GM21737 (cell line): ENCODE results near the gene IKBKE.

Source experiments
- ATAC-seq: cut with Tn5 transposase; IDR thresholded peaks from one replicate; pipeline ENCODE4 v1.9.1; 2021; ENCODE audit warnings: mild to moderate bottlenecking, moderate library complexity; ENCODE audit not compliant: unreplicated experiment

IKBKE gene

DNA sequence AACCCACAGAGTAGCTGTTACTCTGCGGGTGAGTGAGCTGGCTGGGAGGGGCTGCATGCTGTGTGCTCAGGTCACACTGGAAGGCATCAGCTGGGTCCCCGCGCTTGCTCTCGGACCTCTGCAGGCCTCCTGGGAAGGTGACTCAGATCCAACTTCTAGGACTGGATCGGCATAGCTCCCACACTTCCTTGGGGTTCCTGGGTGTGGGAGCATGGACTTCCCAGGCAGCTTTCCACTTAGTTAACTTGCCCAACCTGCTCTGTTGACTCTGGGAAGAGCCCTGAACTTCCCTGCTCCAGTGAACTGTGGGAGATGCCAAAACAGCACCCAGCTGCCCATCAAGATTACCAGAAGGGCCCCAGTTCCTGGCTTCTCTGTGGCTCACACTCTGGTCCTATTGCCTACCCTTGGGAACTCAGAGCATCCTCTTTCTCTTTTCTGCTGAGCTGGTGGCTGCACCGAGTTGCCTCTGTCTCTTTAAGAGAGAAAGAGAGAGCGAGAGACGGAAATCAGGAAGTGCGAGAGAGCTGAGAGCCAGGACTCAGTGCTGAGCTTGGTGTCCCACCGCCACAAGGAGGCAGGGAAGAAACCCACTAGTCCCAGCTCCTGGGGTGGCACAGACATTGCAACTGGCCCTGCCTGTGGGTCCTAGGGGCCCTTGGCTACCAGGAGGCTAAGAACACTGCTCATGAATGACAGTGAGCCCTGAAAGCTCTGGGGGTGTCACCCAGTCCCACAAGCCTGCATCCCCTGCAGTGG, at the start of gene IKBKE:
TSS of gene IKBKE (plus strand) at position 544 of the 759 bp plus-strand sequence. CDS start 2,752 bp downstream, outside the sequence.
- peak; percentile 44 for ATAC-seq

DNA sequence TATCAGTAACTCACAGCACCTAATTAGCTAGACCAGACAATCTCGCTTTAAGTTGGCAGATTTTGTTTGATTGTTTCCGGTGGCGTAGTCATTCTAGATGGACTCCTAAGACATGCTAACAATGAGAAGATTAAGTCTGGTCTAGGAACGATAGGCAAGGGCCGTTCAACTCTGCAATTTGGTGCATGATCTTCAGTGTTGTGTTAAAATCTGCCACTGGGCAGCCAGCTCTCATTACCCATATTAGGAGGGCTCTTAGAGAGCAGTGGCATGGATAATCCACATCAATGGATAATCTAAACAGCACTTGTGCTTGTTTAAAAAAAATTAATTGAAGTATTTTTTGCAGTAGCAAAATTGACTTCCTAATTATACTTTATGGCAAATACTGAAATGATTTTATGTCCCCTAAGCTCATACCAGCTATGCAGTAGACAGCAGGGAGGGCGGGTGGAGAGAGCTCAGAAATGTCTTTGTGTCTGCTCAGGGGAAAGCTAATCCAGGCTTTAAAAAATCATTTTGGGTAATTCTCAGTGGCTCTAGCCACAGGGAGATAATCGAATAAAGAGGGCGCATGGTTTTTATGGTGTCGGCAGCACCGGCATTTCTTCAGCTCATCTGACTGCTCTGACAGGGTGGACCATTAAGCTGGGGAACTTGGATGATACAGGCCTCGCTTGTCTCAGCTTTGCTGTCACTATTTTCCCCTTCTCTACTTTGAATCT, 48.5 kb upstream of the IKBKE start:
- no peak for ATAC-seq

DNA sequence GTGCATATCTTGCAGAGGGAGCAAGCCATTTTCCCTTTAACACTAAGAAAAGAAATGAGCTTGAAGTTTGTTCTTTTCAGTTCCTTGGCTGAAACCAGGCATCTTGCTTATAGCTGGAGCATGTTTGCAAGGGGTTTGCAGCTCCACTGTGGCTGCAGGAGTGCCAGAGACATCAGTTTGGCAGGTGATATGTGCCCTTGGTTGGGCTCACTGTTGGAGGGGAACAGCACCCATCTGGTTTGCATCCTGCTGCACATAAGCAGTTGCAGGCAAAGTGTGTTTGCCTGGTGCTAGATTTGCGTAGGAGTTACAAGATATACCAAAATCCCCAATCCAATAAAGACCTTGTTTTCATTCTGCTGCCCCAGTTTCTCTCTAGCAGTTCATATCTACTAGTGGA, 47.8 kb upstream of the IKBKE start:
- no peak for ATAC-seq

DNA sequence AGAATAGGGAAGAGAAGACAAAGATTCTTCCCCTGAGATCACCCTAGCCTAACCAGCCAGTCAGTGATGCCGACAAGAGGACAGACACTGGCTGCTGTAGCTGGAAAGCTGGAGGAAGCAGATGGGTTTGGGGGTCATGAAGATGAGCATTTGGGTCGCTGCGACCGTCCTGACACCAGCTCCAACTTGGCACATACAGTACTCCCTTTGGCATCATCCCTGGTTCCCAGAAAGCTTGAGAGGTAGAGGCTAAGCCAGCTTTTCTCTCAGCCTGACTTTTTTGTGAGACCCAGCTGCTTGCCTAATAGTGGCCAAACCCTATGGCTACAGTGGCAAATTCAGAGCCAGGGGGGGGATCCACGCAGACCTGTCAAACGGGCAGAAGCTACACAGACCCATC, 43.0 kb upstream of the IKBKE start:
- no peak for ATAC-seq

DNA sequence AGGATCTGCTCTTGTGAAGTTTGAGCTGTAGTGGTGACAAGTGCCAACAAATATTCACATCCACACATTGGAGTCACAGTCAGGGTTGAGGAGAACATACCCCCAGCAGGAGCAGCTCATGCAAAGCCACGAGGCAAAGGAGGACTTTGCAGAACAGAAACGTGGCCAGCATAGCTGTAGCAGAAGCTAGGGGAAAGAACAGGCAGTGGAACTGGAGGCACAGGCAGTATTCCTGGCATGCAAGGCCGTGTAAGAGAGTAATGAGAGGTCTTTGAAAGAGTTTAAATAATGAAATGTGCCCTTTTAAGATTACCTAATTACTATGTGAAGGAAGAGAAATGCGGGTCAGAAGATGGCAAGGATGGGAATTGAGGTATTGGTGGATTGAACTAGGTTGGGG, 40.9 kb upstream of the IKBKE start:
- no peak for ATAC-seq

DNA sequence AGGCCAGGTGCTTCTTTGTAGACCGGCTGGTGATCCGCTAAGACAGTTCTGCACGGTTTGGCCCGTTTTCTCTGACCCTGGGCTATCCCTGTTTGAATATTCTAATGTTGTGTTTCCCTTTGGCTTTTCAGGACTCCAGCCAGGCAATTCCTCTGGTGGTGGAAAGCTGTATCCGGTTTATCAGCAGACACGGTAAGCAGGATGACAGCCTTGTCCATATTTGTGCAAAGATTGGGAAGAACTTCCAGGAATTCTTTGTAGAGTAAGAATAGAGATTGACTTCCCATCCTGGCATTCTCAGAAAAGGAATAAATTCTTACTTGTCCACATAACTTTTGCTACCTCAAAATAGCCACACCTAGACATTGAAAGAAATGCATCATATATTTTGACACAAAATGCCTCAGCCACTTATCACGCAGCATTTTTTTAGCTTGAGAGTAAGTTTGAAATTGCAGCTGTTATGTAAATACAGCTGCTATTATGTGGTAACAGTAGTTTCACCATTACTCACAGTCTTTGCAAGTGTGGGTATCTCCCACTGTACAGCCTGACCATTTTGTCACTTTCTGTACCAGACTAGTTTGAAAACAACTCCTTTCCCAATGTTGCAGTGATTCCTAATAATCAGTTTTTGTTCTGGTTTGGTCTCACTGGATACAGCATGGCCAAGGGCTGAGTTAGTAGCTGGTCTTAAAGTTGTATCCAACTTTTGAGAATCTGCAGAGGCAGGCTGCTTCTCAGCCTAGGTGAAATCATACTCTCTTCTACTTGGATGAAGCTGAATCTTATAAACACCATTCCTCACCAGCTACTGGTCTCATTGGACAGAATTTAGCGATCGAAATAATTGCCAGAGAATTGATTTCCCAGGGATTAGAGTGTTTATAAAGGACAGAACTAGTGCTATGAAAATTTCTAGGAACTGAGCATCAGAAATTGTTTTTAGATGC, 40.0 kb upstream of the IKBKE start:
- peak; percentile 93 for ATAC-seq

DNA sequence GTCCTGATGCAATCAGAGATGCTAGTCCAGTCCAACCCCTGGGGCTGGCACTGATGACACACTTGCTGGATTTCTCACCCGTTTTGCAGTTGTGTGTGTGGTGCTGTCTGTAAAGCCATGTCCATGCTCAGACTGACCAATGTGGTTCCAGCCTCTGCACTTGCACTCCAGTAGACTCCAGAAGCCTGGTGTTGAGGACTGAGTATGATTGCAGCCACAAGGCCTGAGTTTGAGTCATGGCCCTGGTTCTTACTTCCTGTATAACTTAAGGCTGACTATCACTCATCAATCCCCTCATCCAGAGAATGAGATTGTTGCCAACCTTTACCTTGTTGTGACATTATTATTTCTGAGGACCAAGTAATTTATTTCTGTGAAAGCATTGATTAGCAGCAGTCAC, 34.8 kb upstream of the IKBKE start:
- ATAC-seq: no peak

DNA sequence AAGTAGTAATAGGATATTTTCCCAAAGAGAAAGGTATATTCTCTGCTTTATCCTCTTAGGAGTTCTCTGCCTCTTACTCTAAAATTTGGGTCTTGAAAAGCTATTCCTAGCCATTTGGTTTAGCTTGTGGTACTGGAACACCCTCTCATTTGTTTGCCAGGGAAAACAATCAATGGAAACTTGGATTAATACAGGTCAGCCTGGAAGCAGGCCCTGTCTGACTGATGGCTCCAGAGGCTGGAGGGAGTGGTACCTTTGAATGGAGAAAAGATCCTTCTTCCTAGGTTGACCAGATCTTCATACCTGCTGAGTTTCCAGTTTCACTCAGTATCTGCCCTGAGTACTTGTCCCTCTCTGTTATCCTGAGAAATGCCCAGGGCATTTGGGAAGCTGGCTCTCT, 31.7 kb upstream of the IKBKE start:
- ATAC-seq: no peak

DNA sequence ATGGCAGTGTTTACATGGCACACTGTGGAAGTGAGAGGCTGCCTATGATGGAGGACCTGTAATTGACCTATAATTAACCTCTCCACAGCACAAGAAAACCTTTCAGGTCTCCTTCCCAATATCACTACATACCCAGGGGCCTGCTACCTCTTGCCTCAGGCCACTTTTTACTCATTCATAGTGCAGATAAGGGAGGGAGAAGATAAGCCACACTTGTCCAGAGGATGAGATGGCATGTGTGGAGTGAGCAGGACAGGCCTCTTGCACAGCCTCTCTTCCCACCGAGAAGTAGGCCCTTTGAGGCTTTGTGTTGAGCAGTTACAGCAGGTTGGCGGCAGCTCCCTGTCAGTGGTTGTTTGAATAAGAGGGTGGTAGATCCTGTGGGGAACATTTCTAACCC, 31.1 kb upstream of the IKBKE start:
- ATAC-seq: no peak

DNA sequence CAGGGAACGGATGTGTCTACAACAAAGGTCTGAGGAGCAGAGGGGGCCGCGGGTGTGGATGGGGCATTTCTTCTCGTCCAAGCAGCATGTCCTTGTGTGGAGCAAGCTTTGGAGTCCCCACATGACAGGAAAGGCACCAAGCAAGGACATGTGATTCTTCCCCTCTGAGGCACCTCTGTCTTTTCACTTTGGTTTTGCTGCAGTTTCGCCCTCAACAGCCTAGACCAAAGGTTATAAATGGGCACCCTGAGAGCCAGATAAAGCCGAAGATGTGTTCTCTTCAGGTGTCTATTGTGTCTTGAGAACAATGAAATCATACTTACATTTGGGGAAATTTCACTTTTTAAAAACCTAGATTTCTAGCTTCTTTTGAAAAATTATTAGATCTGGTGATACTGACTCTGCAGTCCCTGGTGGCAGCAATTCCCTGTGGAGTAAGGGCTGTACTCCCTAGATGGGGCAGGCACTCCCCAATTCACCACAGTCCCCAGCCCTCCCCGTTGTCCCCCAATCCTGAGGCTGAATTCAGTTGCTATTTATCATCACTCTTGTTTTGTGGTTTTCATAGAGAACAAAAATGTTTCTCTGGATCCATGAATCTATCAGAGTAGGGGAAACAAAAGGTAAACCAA, 28.8 kb upstream of the IKBKE start:
- no peak for ATAC-seq

DNA sequence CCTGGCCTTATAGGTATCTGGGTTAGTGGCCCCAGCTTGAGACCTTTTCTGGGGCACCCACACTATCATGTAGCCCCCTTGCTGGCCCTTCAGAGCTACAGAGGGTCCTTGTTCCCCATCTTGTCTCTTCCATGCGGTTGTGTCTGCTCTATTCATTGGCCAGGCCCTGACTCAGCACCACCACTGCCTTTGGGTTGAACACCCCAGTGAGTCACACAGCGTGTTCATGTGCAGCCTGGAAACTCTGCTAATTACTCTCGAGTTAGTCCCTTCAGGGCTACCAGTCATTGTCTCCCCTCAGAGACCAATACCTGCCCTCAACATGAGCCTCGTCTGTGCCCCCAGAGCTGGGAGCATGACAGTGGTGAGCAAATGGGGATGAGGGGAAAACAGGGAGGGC, 28.2 kb upstream of the IKBKE start:
- ATAC-seq: no peak

DNA sequence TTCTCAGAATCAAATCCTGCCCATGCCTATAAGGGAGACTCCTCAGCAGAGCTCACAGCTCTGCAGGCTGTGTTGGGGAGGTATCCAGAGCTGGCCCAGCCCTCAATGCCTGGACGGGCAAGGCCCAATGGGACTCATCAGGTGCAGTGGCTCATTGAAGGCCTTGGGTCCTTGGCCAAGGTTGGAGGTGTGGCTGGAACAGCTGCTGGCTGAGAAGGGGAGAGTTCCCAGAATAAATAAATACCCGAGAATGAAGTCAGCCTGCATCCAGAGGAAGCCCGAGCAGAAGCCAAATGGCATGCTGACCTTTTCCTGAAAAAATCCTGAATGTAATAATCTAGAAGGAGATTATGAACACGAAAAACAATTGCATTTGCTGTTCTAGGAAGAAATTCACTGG, 25.2 kb upstream of the IKBKE start:
- no peak for ATAC-seq

DNA sequence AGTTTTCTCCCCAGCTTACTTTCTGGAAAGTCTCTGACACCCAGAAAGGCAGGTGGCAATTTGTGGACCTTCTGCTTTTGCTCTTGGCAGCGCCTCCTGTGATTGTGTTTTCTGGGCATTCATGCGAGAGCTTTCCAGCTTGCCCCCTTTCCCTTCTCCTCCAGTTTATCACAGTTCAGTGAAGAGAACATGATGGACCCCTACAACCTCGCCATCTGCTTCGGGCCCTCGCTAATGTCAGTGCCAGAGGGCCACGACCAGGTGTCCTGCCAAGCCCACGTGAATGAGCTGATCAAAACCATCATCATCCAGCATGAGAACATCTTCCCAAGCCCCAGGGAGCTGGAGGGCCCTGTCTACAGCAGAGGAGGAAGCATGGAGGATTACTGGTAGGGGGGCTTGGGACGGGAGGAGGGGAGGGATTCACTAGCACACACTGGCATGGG, 24.3 kb upstream of the IKBKE start:
- no peak for ATAC-seq

DNA sequence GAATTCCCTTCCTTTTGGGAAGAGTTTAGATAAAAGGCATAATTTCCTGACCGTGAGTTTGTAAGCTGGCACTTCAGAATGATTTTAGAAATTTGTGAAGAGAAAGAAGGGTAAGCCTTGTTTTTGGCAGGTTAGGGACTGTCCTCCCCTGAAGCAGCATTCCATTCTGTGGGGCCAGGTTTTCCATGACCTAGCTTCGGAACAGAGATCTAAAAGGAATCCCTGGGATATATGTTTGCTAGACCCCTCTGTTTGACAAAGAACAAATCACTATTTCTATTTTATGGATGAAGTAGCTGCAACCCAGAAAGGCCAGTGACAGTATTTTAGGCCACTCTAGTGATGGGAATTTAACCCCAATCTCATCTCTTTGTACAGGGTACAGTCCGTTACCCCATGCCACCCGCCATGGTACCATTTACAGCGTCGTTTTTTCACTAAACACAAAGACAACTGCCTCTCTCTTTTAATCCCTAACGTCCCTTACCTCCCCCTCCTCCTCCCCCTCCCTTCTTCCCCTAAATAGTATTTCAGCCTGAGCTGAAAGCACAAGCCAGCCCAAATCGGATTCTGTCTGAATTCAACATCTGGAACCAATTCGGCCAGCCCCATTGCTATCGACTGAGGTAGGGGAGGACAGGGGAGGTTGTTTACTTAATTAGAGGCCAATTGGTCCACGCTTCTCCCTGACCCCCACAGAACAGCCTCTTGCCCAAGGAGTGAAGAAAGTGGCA, 23.4 kb upstream of the IKBKE start:
- no peak for ATAC-seq

DNA sequence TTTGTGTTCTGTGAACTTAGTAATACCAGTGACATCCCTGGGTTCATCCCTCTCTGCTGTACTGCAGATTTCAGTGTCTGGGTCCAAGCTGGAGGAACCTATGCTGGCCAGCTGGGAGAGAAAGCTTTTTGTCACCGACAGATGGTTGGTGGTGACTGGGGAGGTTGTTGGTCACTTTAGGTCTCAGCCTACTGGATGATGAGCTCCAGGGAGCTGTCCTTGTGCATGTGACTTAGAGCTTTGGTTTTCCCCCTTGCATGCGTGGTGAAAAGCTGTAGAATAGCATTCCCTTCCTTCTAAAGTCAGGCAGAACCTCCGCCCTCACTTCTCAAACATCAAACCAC, 22.9 kb upstream of the IKBKE start:
- ATAC-seq: no peak

DNA sequence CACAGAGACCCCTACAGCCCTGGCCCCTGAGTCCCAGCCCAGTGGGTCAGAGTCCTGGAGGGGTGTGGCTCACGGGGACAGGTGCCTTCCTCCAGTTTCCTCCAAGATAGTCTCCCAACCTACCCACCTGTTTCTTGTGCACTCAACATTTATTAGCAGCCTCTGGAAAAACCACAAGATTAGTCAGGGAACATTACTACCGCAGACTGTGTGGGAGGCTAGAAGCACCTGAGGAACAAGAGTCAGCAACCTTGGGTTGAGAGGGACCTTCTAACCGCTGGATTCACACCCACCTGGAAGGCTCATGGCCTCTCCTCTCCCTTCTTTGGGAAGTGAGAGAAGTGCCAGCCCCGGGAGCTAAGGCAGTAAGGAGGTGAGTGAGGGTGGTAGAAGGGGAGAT, 22.5 kb upstream of the IKBKE start:
- ATAC-seq: no peak

DNA sequence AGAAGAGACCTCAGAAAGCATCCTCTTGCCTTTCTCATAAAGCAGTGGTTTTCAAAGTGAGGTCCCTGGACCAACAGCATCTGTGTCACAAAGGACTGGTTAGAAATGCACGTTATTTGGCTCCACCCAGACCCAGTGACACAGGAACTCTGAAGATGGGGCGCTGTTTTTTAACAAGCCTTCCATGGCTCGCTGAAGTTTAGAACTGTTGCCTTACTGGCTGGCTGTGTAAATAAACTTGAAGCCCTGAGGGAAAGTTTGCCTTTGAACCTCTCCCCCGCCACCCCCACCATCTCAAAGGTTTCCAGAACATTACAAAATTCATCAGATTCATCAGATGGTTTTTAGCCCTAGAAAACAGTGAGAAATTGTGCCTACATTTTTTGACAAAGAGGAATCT, 21.8 kb upstream of the IKBKE start:
- ATAC-seq: no peak

DNA sequence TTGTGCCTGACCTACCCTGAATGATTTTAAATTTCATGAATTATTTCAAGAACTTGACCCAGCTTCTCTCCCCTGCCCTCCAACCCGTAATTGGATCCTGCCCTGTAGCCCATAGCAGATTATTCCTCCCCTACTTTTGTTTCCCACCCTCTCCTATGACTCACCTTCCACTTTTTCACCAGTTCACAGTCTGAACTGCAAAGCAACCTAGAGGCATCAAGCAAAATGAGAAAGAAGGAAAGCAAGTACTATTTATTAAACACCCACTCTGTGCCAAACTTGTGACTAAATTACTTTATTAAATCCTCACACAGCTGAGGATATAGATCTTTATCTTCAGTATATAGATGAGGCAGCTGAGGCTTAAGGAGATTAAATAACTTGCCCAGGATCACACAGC, 20.7 kb upstream of the IKBKE start:
- no peak for ATAC-seq

DNA sequence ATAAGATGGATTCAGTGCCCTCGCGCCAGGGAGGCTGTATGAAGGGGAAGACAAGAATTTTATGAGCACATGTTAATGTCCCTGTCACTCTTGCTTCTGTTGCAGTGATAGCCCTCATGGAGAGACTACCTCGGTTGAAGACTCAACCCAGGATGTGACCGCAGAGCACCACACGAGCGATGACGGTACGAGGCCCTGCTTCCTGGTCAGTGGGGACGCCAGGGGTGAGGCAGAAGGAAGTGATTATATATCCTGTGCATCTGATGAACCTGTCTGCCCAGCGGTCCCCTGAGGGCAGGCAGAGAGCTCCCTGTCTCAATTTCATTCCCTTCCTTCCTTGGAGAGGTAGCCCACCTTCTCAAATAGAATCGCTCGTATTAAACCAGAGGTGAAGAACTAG, 20.0 kb upstream of the IKBKE start:
- ATAC-seq: no peak

DNA sequence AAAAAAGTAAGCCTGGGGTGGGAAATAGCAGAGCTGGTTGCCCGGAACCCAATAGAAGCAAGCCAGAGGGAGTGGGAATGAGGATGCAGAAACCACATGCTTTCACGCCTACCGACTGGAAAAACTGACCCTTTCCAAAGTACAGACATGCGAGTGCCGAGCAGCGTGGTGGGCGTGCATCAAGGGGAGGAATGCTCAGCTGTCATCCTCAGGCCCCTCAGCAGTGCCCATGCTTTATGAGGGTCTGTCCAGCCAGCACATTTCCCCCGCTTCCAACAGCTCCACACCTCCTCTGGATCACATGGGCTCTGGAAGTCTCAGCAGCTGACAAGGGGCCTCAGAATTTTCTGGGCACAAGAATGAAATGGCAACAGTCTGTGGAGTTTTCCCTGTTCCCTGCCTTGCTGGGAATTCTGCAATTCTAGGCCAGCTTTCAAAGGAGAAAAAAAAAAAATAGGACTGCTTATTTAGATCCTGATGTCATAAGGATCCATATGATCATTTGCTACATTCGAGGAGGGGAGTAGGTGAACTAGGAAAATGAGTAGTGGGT, 19.1 kb upstream of the IKBKE start:
- ATAC-seq: no peak
